Mesenchymal stem cell (in vitro differentiated cells and primary cell): ENCODE results near the gene NXNL1.
A peak's percentile ranks its signal among the peaks of the same experiment; 100 is the strongest.

Experiments
- DNase-seq: peaks from one replicate; pipeline ENCODE4 v3.0.0-alpha.2; 2013
- H2AFZ ChIP-seq: one replicate; pipeline ENCODE4 v1.6.1; 2013; ENCODE audit warnings: low read depth, mild to moderate bottlenecking, control low read depth, inconsistent platforms, low read length, moderate library complexity
- H2AK5ac ChIP-seq: 2 replicates; pipeline ENCODE4 v1.6.1; 2013; ENCODE audit warnings: low read length, moderate library complexity, mild to moderate bottlenecking, inconsistent platforms; ENCODE audit not compliant: severe bottlenecking
- H2BK120ac ChIP-seq: one replicate; pipeline ENCODE4 v1.6.1; 2013; ENCODE audit warnings: low read depth, mild to moderate bottlenecking, inconsistent platforms, low read length, moderate library complexity
- H2BK12ac ChIP-seq, 2 experiments: one replicate each; pipeline ENCODE4 v1.6.1; 2013; ENCODE audit warnings: inconsistent platforms in 2 of 2, low read length in 2 of 2, mild to moderate bottlenecking in 2 of 2, moderate library complexity in 2 of 2, control low read depth in 1 of 2
- H2BK15ac ChIP-seq: one replicate; pipeline ENCODE4 v1.6.1; 2013; ENCODE audit warnings: mild to moderate bottlenecking, low read depth, inconsistent platforms; ENCODE audit not compliant: poor library complexity, severe bottlenecking
- H2BK5ac ChIP-seq: 2 replicates; pipeline ENCODE4 v1.6.1; 2013; ENCODE audit warnings: low read depth, mild to moderate bottlenecking, low read length, control low read depth, inconsistent platforms; ENCODE audit not compliant: poor library complexity, severe bottlenecking
- H3K14ac ChIP-seq, 2 experiments: one replicate each; pipeline ENCODE4 v1.6.1; 2013; ENCODE audit warnings: inconsistent platforms in 2 of 2, low read length in 2 of 2, control low read depth in 1 of 2, mild to moderate bottlenecking in 1 of 2, moderate library complexity in 1 of 2
- H3K18ac ChIP-seq, 2 experiments: one replicate each; pipeline ENCODE4 v1.6.1; 2013; ENCODE audit warnings: inconsistent platforms in 2 of 2, low read length in 2 of 2, control low read depth in 1 of 2, low read depth in 1 of 2, mild to moderate bottlenecking in 1 of 2
- H3K23ac ChIP-seq, 2 experiments: one replicate each; pipeline ENCODE4 v1.6.1; 2013; ENCODE audit warnings: inconsistent platforms in 2 of 2, low read length in 2 of 2, mild to moderate bottlenecking in 2 of 2, moderate library complexity in 2 of 2, control low read depth in 1 of 2
- H3K27ac ChIP-seq: 2 replicates; pipeline ENCODE4 v1.5.1; 2013; ENCODE audit warnings: mild to moderate bottlenecking, moderate library complexity, low read length, control low read depth, inconsistent platforms; ENCODE audit not compliant: poor library complexity, severe bottlenecking
- H3K27me3 ChIP-seq, 2 experiments: 2 replicates each; pipeline versions ENCODE4 v1.6.1 to v1.7.0; 2013; ENCODE audit warnings: low read length in 2 of 2, mild to moderate bottlenecking in 2 of 2, moderate library complexity in 2 of 2, control low read depth in 1 of 2, inconsistent platforms in 1 of 2; ENCODE audit not compliant: control insufficient read depth in 1 of 2, insufficient read depth in 1 of 2
- H3K36me3 ChIP-seq, 2 experiments: 2 replicates each; pipeline versions ENCODE4 v1.6.1 to v1.7.0; 2013; ENCODE audit warnings: low read length in 2 of 2, control low read depth in 1 of 2, inconsistent platforms in 1 of 2, low read depth in 1 of 2, mild to moderate bottlenecking in 1 of 2; ENCODE audit not compliant: insufficient read depth in 2 of 2, control insufficient read depth in 1 of 2
- H3K4ac ChIP-seq, 2 experiments: one replicate each; pipeline ENCODE4 v1.6.1; 2013; ENCODE audit warnings: inconsistent platforms in 2 of 2, low read length in 2 of 2, mild to moderate bottlenecking in 2 of 2, moderate library complexity in 2 of 2, control low read depth in 1 of 2, low read depth in 1 of 2
- H3K4me1 ChIP-seq: 2 replicates; pipeline ENCODE4 v1.6.1; 2013; ENCODE audit warnings: low read depth, low read length, control low read depth; ENCODE audit not compliant: control insufficient read depth, insufficient read depth
- H3K4me2 ChIP-seq: 2 replicates; pipeline ENCODE4 v1.6.1; 2013; ENCODE audit warnings: low read length, mild to moderate bottlenecking, inconsistent platforms; ENCODE audit not compliant: poor library complexity, severe bottlenecking
- H3K4me3 ChIP-seq, 2 experiments: 2 replicates each; pipeline versions ENCODE4 v1.5.1 to v1.7.0; 2013; ENCODE audit warnings: low read length in 2 of 2, mild to moderate bottlenecking in 2 of 2, control low read depth in 1 of 2, low read depth in 1 of 2; ENCODE audit not compliant: insufficient read depth in 1 of 2
- H3K79me1 ChIP-seq: replicated peaks from 2 replicates; pipeline ENCODE4 v1.6.1; 2013; ENCODE audit warnings: mild to moderate bottlenecking, control low read depth, low read length, inconsistent platforms; ENCODE audit not compliant: poor library complexity, severe bottlenecking
- H3K9ac ChIP-seq: 2 replicates; pipeline ENCODE4 v1.7.0; 2013; ENCODE audit warnings: mild to moderate bottlenecking, low read length, moderate library complexity
- H3K9me3 ChIP-seq: 2 replicates; pipeline ENCODE4 v1.7.0; 2013; ENCODE audit warnings: mild to moderate bottlenecking, low read length; ENCODE audit not compliant: control insufficient read depth
- H4K8ac ChIP-seq: one replicate; pipeline ENCODE4 v1.6.1; 2013; ENCODE audit warnings: inconsistent platforms, mild to moderate bottlenecking, low read length, moderate library complexity
- H4K91ac ChIP-seq: one replicate; pipeline ENCODE4 v1.6.1; 2013; ENCODE audit warnings: mild to moderate bottlenecking, low read length, inconsistent platforms
- WGBS: methylation state at CpG from one replicate; pipeline ENCODE4 v1.1.7; 2013; ENCODE audit warnings: mixed read lengths; 5-methylcytosine and 5-hydroxymethylcytosine counted together

The NXNL1 gene

DNA sequence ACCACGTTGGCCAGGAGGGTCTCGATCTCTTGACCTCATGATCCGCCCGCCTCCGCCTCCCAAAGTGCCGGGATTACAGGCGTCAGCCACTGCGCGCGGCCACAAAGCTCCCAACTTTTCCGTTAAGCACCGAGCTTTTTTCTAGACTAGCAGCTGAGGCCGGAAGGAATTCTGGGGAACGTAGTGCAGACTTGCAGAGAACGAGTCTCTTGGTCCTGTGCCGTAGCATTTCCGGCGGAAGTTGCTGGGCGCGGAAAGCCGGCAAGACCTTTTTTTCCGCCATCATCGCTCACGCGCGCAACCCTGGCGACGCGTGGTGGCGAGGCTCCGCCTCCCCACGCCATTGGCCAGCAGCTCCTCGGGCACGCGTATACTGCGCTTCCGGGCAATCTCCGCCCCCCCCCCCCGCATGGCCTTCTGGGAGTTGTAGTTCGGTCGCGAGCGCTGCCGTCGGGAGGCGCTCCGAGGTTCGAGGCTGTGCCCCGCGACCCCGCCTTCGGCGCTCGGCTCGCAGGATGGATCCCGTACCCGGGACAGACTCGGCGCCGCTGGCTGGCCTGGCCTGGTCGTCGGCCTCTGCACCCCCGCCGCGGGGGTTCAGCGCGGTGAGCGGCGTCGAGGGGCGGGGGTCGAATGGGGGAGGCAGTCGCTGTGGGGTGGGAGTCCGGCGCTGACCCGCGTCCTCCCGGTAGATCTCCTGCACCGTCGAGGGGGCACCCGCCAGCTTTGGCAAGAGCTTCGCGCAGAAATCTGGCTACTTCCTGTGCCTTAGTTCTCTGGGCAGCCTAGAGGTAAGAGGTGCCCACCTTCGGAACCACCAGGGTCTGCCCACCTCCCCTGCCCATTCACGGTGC lies 40.9 kb downstream of the NXNL1 start, which contains the start of gene MVB12A:
TSS of gene MVB12A (plus strand) at position 427 of the 854 bp plus-strand sequence. CDS start at position 516, 89 bp downstream.
- Histone ChIP-seq H3K14ac (peak within 1 kb of the TSS; percentile 57 to 96), H2AK5ac (peak within 1 kb of the TSS; percentile 98), H3K23ac (peak within 1 kb of the TSS in 1 of 2 experiments; percentile 85), H3K27ac (peak within 1 kb of the TSS; percentile 59), H2AFZ (peak within 1 kb of the TSS; percentile 99), H3K4me1 (peaks cover 12% of the 10 kb centered on the region), H3K36me3 (peaks cover 16 to 23% of the 10 kb centered on the region in 2 experiments), H3K79me1 (peaks cover 11% of the 10 kb centered on the region), H2BK12ac (peak within 1 kb of the TSS; percentile 44 to 84), H3K4ac (peak within 1 kb of the TSS; percentile 88 to 99), H3K9me3 (no peaks in the 10 kb centered on the region), H3K9ac (peak within 1 kb of the TSS; percentile 89), H3K27me3 (peaks cover 4 to 14% of the 10 kb centered on the region in 2 experiments), H2BK15ac (peak within 1 kb of the TSS; percentile 63), H3K4me2 (peak within 1 kb of the TSS; percentile 80), H4K8ac (peak within 1 kb of the TSS; percentile 81), H2BK120ac (peak within 1 kb of the TSS; percentile 97), H4K91ac (peak within 1 kb of the TSS; percentile 97), H3K4me3 (peak within 1 kb of the TSS; percentile 97 to 98), H3K18ac (peak within 1 kb of the TSS; percentile 90 to 95), H2BK5ac (no peak within 1 kb of the TSS)
- 2% methylated on average over 53 of the region's 85 CpGs for WGBS
- DNase-seq, result peak; percentile 99

DNA sequence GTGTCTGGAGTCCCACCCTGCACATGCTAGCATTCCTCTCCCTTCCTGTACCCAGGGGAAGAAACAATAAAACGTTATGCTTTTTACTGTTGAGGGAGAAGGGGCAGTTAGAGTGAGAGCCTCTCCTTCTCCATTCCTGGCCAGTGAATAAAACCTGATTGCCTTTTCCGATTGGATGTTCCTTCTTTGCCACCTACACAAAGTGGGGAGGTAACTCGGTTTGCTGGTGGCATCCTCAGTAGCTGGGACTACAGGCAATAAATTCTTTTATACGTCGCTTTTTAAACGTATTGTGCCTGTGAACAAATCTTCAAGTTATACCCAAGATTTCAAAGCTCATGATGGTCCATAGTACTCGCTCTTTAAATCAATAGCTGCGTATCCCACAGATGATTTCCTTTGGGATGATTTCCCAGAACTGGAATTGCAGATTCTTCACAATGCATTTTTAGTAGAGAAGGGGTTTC lies 41.5 kb downstream of the NXNL1 start:
- H3K27ac ChIP-seq, result peak overlapping the region; percentile 59
- H2BK12ac ChIP-seq, result peak overlapping the region; percentile 42 to 71
- H3K4me2 ChIP-seq, result peak overlapping the region; percentile 55
- peak overlapping the region; percentile 81 for H4K8ac ChIP-seq
- no peak overlapping the region for H3K23ac ChIP-seq
- no peak overlapping the region for H2BK15ac ChIP-seq
- H3K4me1 ChIP-seq, result peaks cover 8% of the 10 kb centered on the region
- peak overlapping the region; percentile 43 to 79 for H3K4me3 ChIP-seq
- H3K14ac ChIP-seq, result no peak overlapping the region
- H3K79me1 ChIP-seq, result peaks cover 11% of the 10 kb centered on the region
- peak overlapping the region in 1 of 2 experiments; percentile 99 for H3K4ac ChIP-seq
- H2BK120ac ChIP-seq, result peak overlapping the region; percentile 83
- WGBS, result 26% methylated on average over 8 of the region's 8 CpGs
- peak overlapping the region; percentile 66 to 95 for H3K18ac ChIP-seq
- DNase-seq, result peak; percentile 43
- H2AFZ ChIP-seq, result no peak overlapping the region
- peaks cover 16 to 18% of the 10 kb centered on the region in 2 experiments for H3K36me3 ChIP-seq
- H3K27me3 ChIP-seq, result peaks cover 6 to 18% of the 10 kb centered on the region in 2 experiments
- H3K9me3 ChIP-seq, result no peaks in the 10 kb centered on the region
- no peak overlapping the region for H4K91ac ChIP-seq
- no peak overlapping the region for H2BK5ac ChIP-seq
- H2AK5ac ChIP-seq, result peak overlapping the region; percentile 98
- peak overlapping the region; percentile 89 for H3K9ac ChIP-seq

DNA sequence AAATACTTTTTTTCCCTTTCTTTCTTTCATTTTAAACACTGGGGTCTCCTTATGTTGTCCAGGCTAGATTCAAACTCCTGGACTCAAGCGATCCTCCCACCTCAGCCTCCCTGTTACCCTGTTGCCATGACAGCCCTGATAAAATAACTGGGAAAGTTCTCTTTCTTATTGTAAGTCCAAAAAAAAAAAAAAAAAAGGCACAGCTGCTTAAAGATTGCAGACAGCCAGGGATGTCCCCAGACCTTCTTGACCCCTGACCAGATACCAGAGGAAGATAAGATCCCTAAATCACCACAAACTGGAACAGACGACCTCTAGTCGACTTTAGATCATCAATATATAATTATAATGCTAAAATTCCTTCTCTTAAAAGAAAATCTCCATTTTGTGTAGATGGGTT lies 42.0 kb downstream of the NXNL1 start:
- no peak overlapping the region for H4K91ac ChIP-seq
- H3K4ac ChIP-seq, result peak overlapping the region in 1 of 2 experiments; percentile 99
- DNase-seq, result peak; percentile 51
- H3K9me3 ChIP-seq, result no peaks in the 10 kb centered on the region
- H3K27me3 ChIP-seq, result peaks cover 6 to 23% of the 10 kb centered on the region in 2 experiments
- peak overlapping the region; percentile 89 for H3K9ac ChIP-seq
- peaks cover 11% of the 10 kb centered on the region for H3K79me1 ChIP-seq
- H3K4me1 ChIP-seq, result peaks cover 8% of the 10 kb centered on the region
- no peak overlapping the region for H2BK15ac ChIP-seq
- no peak overlapping the region for H3K14ac ChIP-seq
- peak overlapping the region; percentile 98 for H2AK5ac ChIP-seq
- H2BK120ac ChIP-seq, result peak overlapping the region; percentile 83
- peak overlapping the region in 1 of 2 experiments; percentile 79 for H3K4me3 ChIP-seq
- H3K23ac ChIP-seq, result no peak overlapping the region
- no peak overlapping the region for H2AFZ ChIP-seq
- peak overlapping the region; percentile 66 to 95 for H3K18ac ChIP-seq
- no peak overlapping the region for H3K4me2 ChIP-seq
- no peak overlapping the region for H3K27ac ChIP-seq
- H4K8ac ChIP-seq, result peak overlapping the region; percentile 81
- H3K36me3 ChIP-seq, result peaks cover 12 to 13% of the 10 kb centered on the region in 2 experiments
- no peak overlapping the region for H2BK12ac ChIP-seq
- H2BK5ac ChIP-seq, result no peak overlapping the region
- 82% methylated on average over 1 of the region's 3 CpGs for WGBS

DNA sequence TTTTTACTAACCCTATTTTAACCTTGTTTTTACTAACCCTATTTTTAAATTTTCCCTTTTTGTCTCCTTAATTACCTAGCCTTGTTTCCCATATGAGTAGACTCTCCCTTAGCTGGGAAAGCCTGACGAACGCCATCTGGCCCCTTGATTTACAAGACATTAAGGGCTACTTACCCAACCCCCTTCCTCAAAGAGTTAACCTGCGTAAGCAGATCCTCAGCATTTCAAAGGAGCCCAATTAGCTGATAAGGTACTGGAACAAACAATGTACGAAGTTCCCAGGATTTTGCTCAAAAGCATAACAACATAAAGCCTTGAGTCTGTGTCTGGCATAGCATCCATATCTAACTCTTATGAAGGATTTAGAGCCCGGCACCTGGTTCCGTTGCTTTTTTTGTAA lies 45.6 kb downstream of the NXNL1 start:
- Histone ChIP-seq H3K27me3 (peaks cover 6 to 31% of the 10 kb centered on the region in 2 experiments), H3K9ac (peak overlapping the region; percentile 36), H3K27ac (no peak overlapping the region), H3K9me3 (no peaks in the 10 kb centered on the region), H2AFZ (no peak overlapping the region), H3K79me1 (peaks cover 4% of the 10 kb centered on the region), H3K23ac (no peak overlapping the region), H2AK5ac (no peak overlapping the region), H2BK120ac (peak overlapping the region; percentile 79), H3K36me3 (no peaks in the 10 kb centered on the region), H3K4ac (peak overlapping the region in 1 of 2 experiments; percentile 84), H2BK15ac (no peak overlapping the region), H4K91ac (no peak overlapping the region), H3K4me3 (no peak overlapping the region), H2BK5ac (no peak overlapping the region), H2BK12ac (peak overlapping the region in 1 of 2 experiments; percentile 84), H3K4me1 (peaks cover 2% of the 10 kb centered on the region), H4K8ac (peak overlapping the region; percentile 72), H3K18ac (peak overlapping the region in 1 of 2 experiments; percentile 54), H3K4me2 (no peak overlapping the region), H3K14ac (no peak overlapping the region)
- peak; percentile 49 for DNase-seq
- 21% methylated on average over 4 of the region's 6 CpGs for WGBS
